A673 (cell line): ENCODE results near the gene THADA.

Source experiments
- EZH2 ChIP-seq: fragments of 200-600 bp; sonication (generic); IDR thresholded peaks from 2 replicates; pipeline ENCODE4 v1.6.1; 2017; ENCODE audit warnings: borderline replicate concordance, low read depth, mild to moderate bottlenecking, mixed read lengths, antibody characterized with exemption, low read length; ENCODE audit not compliant: poor library complexity, severe bottlenecking
- TF ChIP-seq, protein P1 (sequence below): fragments of 300-800, 200-600 bp; sonication (generic); conservative IDR thresholded peaks from 2 replicates; pipeline ENCODE4 v1.5.1; 2017; ENCODE audit warnings: low read depth, mild to moderate bottlenecking, antibody characterized with exemption, low read length, moderate library complexity, mixed read lengths

DNA sequence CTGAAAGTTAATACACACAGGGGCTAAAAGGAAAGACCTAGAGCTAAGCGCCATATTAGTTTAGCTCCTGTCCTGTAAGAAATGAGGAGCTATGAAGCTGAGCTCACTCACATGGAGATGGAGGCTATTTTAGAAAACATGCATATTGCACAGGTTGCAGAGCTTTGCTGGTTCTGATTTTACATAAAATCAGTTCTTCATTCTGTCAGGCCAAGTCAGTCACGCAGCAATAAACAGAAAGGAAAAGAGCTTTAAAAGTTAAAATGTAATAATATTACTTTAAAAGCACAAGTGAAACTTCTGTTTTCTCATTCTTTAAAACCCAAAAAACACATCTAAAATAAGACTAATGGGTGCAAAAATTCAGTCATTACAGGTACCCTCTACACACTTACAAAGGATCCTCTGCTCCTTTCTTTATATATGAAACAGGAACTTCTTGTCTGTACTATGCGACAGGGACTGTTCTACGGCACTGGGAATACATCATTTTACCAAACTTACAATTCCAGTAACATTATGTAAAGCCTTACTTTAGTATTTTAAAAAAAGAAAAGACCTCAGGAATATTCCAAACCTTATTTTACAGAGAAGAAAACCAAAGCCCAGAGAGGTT, 113.8 kb downstream of the THADA start:
- TF ChIP-seq, protein P1, sequence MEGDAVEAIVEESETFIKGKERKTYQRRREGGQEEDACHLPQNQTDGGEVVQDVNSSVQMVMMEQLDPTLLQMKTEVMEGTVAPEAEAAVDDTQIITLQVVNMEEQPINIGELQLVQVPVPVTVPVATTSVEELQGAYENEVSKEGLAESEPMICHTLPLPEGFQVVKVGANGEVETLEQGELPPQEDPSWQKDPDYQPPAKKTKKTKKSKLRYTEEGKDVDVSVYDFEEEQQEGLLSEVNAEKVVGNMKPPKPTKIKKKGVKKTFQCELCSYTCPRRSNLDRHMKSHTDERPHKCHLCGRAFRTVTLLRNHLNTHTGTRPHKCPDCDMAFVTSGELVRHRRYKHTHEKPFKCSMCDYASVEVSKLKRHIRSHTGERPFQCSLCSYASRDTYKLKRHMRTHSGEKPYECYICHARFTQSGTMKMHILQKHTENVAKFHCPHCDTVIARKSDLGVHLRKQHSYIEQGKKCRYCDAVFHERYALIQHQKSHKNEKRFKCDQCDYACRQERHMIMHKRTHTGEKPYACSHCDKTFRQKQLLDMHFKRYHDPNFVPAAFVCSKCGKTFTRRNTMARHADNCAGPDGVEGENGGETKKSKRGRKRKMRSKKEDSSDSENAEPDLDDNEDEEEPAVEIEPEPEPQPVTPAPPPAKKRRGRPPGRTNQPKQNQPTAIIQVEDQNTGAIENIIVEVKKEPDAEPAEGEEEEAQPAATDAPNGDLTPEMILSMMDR, result no peak
- TF ChIP-seq EZH2, result no peak
